AG08396 (cell line): ENCODE results near the gene UBAP2L.
A peak's percentile ranks its signal among the peaks of the same experiment; 100 is the strongest.
"Not testable (repeated sequence)": the region's sequence is repeated elsewhere in the genome, so short reads cannot be mapped to it uniquely, and the experiment has no call there.

Experiments
- DNase-seq: peaks from one replicate; pipeline ENCODE4 v3.0.0; 2012; ENCODE audit warnings: low spot score, mixed read lengths

The UBAP2L gene

DNA sequence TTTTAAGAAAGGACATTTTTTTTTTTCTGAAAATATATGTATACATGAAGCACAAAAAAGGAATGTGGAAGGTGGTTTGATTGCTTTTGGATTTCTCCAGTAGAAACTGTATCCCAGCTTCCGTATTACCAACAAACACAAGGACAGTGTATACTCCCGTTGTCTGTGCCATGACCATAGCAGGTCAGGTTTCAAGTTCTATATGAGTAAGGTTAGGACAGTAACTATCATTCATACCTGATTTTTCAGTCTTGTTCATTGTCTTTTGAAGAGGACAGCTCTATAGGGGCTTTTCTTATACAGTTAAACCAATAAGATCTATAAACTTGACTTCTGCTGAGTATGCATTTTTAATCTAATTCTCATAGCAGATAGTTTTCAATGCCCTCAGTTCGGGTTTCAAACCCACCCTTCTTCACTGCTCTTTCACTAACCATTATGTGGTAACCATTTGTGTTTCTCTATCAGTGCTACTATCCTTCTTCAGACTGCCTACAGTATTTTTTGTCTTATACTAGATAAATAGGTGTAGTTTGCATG lies 19.6 kb downstream of the UBAP2L start:
- DNase-seq = no peak

DNA sequence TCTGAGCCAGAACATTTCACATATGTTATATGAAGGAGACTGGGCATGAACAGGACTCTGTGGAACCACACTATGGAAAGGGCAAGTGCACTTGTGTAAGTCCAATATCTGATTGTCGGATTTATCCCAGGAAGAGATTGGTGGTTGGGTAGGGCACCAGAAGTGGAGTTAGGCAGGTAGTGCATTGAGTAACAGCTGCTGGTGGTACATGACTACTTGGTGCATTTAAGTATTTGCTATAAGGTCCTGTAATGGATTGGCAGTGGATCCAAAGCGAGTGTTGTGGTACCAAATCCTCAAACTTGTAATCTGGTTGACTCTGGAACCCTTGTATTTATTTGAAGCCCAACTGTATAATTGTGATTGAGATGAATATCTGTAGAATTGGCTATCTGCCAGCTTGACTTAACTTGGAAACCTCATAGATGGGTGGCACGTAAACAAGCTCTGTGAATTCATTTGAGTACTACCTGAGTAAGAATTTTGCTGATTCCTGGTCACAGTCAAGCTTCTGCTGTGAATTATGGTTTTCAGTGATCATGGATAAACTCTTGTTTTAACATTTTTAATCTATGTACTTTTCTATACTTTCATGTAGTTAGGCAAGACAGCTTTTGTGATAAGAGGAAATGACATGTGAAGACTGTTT lies 21.1 kb downstream of the UBAP2L start:
- DNase-seq = no peak

- DNase-seq = no peak
Observed at GRCh38 chr1:154253671-154254070, 32.9 kb downstream of the UBAP2L start.

DNA sequence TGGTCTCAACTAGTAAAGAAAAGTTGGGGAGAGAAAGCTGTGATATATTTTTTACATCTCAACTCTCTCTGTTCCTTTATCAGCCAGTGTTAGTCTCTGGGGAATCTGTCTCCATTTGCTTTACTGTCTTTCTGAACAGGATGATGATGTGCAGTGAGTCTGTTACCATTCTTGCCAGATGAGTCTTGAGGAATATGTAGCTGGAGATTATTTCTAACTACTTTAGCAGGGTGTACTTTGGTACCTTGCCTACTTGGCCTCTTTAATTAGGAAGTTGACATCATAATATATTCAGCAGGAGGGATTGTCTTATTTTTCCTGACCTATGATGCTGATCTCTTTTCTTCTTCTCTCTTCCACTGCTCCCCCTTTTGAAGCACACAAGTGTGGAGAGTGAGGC lies 35.9 kb downstream of the UBAP2L start:
- DNase-seq = no peak

DNA sequence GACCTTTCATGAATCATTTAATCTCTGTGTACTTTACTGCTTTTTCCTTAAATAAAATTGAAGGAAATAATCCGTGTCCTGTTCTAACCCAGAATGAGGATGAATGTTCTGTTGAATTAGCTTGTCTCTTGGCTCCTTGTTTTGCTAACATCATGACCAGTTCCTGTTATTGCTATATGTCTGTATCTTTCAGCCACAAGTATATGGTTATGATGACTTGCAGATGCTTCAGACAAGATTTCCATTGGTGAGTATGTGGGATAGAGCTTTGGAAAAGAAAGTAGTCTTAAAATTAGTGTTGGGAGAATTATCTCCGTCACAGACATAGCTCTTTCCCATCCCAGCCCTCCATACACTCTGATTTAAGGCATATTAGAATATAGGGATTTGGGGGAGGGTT lies 38.0 kb downstream of the UBAP2L start:
- no peak for DNase-seq

GRCh38 chr1:154260127-154260526 lies 39.4 kb downstream of the UBAP2L start:
- no peak for DNase-seq

GRCh38 chr1:154263465-154264332 lies 42.9 kb downstream of the UBAP2L start:
- no peak for DNase-seq

- no peak for DNase-seq
Observed at GRCh38 chr1:154264454-154264853, 43.7 kb downstream of the UBAP2L start.

- no peak for DNase-seq
Observed at GRCh38 chr1:154265586-154265985, 44.8 kb downstream of the UBAP2L start.

GRCh38 chr1:154270833-154271232 lies 50.1 kb downstream of the UBAP2L start:
- no peak for DNase-seq

GRCh38 chr1:154272217-154272998 lies 51.7 kb downstream of the UBAP2L start, which contains the start of gene HAX1:
HAX1 (plus strand) TSS chr1:154272629; CDS start chr1:154272724, 95 bp downstream.
- peak; percentile 93 for DNase-seq

DNA sequence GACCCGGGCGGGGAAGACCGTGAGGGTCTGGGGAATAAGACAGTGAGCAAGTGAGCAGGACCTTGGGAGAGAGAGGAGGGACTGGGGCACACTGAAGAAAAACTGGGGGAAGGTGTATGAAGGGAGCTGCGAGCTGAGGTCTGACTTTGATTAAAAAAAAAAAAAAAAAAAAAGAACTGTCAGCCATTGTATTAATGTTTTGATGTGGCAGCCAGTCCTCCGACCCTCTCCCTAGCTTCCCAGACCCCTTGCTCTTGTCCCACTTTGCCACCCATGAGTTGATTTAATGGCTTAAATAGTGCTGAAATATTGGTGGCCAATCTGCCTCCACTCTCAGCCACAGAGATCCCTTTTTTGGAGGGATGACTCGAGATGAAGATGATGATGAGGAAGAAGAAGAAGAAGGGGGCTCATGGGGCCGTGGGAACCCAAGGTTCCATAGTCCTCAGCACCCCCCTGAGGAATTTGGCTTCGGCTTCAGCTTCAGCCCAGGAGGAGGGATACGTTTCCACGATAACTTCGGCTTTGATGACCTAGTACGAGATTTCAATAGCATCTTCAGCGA lies 52.3 kb downstream of the UBAP2L start:
- no peak for DNase-seq

- DNase-seq = no peak
Observed at GRCh38 chr1:154276797-154277196, 56.0 kb downstream of the UBAP2L start.

DNA sequence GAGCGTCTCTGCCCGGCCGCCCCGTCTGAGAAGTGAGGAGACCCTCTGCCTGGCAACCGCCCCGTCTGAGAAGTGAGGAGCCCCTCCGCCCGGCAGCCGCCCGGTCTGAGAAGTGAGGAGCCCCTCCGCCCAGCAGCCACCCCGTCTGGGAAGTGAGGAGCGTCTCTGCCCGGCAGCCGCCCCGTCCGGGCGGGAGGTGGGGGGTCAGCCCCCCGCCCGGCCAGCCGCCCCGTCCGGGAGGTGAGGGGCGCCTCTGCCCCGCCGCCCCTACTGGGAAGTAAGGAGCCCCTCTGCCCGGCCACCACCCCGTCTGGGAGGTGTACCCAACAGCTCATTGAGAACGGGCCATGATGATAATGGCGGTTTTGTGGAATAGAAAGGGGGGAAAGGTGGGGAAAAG lies 66.8 kb downstream of the UBAP2L start:
- not testable (repeated sequence) for DNase-seq

GRCh38 chr1:154288661-154289060 lies 67.9 kb downstream of the UBAP2L start:
- no peak for DNase-seq

DNA sequence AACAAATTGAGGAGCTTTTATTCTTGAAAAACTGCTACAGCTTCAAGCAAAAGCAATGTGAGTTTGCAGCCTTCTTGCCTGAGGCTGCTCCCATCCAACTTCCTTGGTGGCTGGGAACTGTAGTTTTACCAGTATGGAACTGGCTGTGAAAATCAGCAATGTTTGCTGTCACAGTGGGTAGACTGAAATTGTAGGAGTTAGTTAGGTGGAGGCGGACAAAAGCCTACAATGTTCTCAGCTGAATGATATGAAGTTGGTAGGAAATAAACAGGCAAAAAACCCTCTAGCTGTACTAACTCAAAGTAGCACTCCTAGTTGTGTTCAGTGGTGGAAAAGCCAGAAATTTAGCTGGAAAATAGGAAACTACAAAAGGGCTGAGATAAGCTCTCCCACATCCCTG lies 70.2 kb downstream of the UBAP2L start:
- DNase-seq = no peak

- DNase-seq = no peak
Observed at GRCh38 chr1:154295408-154296235, 74.9 kb downstream of the UBAP2L start.

DNA sequence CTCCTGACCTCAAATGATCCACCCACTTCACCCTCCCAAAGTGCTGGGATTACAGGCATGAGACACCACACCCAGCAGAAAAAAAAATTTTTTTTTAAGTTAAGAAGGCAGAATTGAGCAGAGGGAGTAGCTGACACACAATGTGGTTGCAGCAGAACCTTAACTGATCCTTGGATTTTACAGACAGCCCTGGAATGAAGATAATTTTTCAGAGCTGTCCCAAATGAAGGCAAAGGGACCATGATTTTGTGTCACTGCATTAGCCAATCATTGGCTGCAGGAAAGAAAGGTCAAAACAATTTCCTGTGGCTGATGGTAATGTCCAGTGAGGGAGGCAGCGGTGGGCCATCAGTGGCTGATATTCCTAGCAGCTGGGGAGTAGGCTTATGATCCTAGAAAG lies 80.8 kb downstream of the UBAP2L start:
- no peak for DNase-seq

DNA sequence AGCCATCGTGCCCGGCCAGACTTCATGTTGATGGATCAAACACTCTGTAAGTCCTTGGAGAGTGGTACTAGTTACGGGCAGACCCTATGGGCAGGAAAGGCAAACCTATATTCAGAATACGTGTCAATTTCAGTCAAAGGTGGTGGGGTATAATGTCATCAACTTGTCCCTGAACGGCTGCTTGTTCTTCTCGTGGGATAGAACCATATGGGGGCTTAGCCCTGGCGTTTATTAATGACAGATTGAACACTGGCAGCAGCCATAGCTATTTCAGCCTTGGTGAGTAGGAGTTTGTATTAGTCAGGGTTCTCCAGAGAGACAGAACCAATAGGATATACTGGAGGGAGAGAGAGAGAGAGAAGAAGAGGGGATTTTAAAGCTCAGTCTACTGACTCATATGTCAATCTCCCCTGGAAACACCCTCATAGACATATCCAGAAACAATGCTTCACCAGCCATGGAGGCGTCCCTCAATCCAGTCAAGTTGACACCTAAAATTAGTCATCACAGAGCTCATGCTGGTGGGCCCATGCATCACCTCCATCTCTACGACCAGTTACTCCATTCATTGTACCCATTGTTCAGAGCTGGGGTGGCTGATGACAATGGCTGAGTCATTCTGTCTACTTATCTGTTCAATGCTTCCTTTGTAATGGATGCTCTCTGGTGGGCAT lies 84.0 kb downstream of the UBAP2L start:
- no peak for DNase-seq

DNA sequence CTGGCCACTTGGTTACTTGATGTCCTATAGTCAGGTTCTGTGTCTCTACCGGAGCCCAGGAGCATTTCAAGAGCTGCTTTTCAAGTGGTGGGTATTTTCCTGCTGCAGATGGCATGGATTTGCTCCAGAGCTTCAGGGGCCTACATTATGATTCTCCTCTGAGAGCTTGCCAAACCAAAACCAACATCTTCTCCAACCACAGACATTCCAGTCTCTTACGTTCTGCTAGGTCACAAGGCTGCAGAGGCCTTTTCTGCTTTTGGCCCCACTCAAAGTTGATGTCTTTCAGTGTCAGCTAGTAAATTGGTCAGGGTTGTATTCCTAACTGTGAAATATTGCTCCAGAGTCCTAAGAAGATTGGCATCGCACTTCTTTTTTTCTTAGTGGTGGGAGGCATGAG lies 85.4 kb downstream of the UBAP2L start:
- DNase-seq = no peak
